ENCODE data around the gene SYNGAP1. TPM values are rescaled to one million over a fixed set of nuclear protein-coding genes. Genes with fewer than 3 reads are reported as not detected.

SYNGAP1 gene
- total RNA-seq, 1 experiment from 2014 or later = 77.6 TPM

DNA sequence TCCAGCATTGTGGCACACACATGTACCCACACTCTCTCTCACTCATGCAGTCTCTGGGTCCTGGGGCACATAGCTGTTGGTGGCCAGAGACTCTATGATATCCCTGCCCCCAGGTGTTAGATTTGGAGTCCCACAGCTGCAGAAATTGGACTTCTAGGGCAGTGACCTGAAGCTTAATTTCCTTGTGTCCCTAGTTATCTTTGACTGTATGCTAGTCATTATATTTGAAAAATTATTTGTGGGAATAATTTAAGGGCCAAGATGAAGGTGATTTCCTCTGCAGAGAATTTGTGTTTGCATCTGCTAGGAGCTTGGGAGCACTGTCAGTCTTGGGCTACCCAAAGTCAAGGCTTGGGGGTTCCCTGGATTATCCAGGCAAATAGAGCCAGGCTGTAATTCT is 84.6 kb downstream of the SYNGAP1 start:
- ChIA-PET POLR2A (ENCODE audit: low non-redundant PET) (no interaction called here), CTCF (no interaction called here)
- BruUV-seq (replicated peaks) = no TSS peak

More for the DNA sequence above, 84.6 kb downstream of the SYNGAP1 start:
- H3K27me3 ChIP-seq (replicated peaks; ENCODE audit: insufficient read depth, low read depth, low read length, poor library complexity) = no peaks in the 10 kb centered on the region
- H3K4me1 ChIP-seq (ENCODE audit: insufficient read depth, low read length, poor library complexity, severe bottlenecking) = no peaks in the 10 kb centered on the region
- no peaks in the 10 kb centered on the region for H3K36me3 ChIP-seq (ENCODE audit: insufficient read depth, low read length, poor library complexity, severe bottlenecking)
- no peak for DNase-seq (ENCODE audit: low spot score)
- TF ChIP-seq, protein P1, sequence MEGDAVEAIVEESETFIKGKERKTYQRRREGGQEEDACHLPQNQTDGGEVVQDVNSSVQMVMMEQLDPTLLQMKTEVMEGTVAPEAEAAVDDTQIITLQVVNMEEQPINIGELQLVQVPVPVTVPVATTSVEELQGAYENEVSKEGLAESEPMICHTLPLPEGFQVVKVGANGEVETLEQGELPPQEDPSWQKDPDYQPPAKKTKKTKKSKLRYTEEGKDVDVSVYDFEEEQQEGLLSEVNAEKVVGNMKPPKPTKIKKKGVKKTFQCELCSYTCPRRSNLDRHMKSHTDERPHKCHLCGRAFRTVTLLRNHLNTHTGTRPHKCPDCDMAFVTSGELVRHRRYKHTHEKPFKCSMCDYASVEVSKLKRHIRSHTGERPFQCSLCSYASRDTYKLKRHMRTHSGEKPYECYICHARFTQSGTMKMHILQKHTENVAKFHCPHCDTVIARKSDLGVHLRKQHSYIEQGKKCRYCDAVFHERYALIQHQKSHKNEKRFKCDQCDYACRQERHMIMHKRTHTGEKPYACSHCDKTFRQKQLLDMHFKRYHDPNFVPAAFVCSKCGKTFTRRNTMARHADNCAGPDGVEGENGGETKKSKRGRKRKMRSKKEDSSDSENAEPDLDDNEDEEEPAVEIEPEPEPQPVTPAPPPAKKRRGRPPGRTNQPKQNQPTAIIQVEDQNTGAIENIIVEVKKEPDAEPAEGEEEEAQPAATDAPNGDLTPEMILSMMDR (conservative IDR thresholded peaks at IDR 0.05; ENCODE audit: low read depth, low read length) = no peak
- no peak for TF ChIP-seq EZH2 (IDR thresholded peaks at IDR 0.05; ENCODE audit: borderline replicate concordance, low read depth, low read length, poor library complexity, severe bottlenecking)
- H3K4me3 ChIP-seq (ENCODE audit: low read depth, low read length, poor library complexity, severe bottlenecking) = no peak overlapping the region
- no peak overlapping the region for H3K27ac ChIP-seq (ENCODE audit: low read depth, low read length, poor library complexity, severe bottlenecking)
- H3K9me3 ChIP-seq (ENCODE audit: low read depth, low read length, poor library complexity, severe bottlenecking) = no peaks in the 10 kb centered on the region
- intact Hi-C loops (cut with micrococcal nuclease; ENCODE audit: unreplicated experiment) = no loop called here

Small RNA genes within 50 kb of the gene (microRNA-seq; reads per million reads assigned to microRNA genes)
- gene MIR5004 = not detected

Other genes with a start within 250 kb of the SYNGAP1 start
- 1.6 and 1.9 TPM in 2 replicates for gene COL11A2, start 227.6 kb upstream of the SYNGAP1 start, total RNA-seq (2021)
- gene RXRB, start 219.4 kb upstream of the SYNGAP1 start, total RNA-seq (2021) = 42.7 and 43.6 TPM in 2 replicates
- gene SLC39A7, start 219.2 kb upstream of the SYNGAP1 start, total RNA-seq (2021) = 119 and 124 TPM in 2 replicates
- 5.9 and 11.0 TPM in 2 replicates for gene HSD17B8, start 215.4 kb upstream of the SYNGAP1 start, total RNA-seq (2021)
- gene RING1, start 211.6 kb upstream of the SYNGAP1 start, total RNA-seq (2021) = 43.3 and 47.5 TPM in 2 replicates
- gene VPS52, start 148.2 kb upstream of the SYNGAP1 start, total RNA-seq (2021) = 58.2 and 60.8 TPM in 2 replicates
- gene RPS18, start 148.0 kb upstream of the SYNGAP1 start, total RNA-seq (2021) = 1,781 and 1,852 TPM in 2 replicates
- 4.0 TPM in 2 replicates for gene B3GALT4, start 142.9 kb upstream of the SYNGAP1 start, total RNA-seq (2021)
- 85.1 and 97.9 TPM in 2 replicates for gene WDR46, start 130.8 kb upstream of the SYNGAP1 start, total RNA-seq (2021)
- gene PFDN6, start 130.5 kb upstream of the SYNGAP1 start, total RNA-seq (2021) = 70.0 and 83.4 TPM in 2 replicates
- gene RGL2, start 121.1 kb upstream of the SYNGAP1 start, total RNA-seq (2021) = 48.8 and 50.4 TPM in 2 replicates
- gene TAPBP, start 106.0 kb upstream of the SYNGAP1 start, total RNA-seq (2021) = 83.2 and 87.8 TPM in 2 replicates
- 11.3 and 13.2 TPM in 2 replicates for gene ZBTB22, start 102.3 kb upstream of the SYNGAP1 start, total RNA-seq (2021)
- 87.1 and 90.1 TPM in 2 replicates for gene DAXX, start 97.1 kb upstream of the SYNGAP1 start, total RNA-seq (2021)
- gene KIFC1, start 28.2 kb upstream of the SYNGAP1 start, total RNA-seq (2021) = 123 and 133 TPM in 2 replicates
- 53.5 and 56.1 TPM in 2 replicates for gene PHF1, start 9.1 kb upstream of the SYNGAP1 start, total RNA-seq (2021)
- 221 and 223 TPM in 2 replicates for gene CUTA, start 2.0 kb upstream of the SYNGAP1 start, total RNA-seq (2021)
- 14.6 and 16.9 TPM in 2 replicates for gene ZBTB9, start 34.5 kb downstream of the SYNGAP1 start, total RNA-seq (2021)
- gene BAK1, start 160.2 kb downstream of the SYNGAP1 start, total RNA-seq (2021) = 26.4 and 27.1 TPM in 2 replicates
- 27.8 and 27.9 TPM in 2 replicates for gene ITPR3, start 201.3 kb downstream of the SYNGAP1 start, total RNA-seq (2021)

All from A673 (cell line).